Measurements from ENCODE around the gene HSD17B1.

GRCh38 chr17:42514867-42515266, 37.9 kb upstream of the HSD17B1 start:
- TF ChIP-seq CTCF (IDR thresholded peaks at IDR 0.05; ENCODE audit: low read depth, low read length, poor library complexity, severe bottlenecking) = no peak
- TF ChIP-seq EZH2phosphoT487 (IDR thresholded peaks at IDR 0.05; ENCODE audit: borderline replicate concordance, low read length) = no peak

Data from DOHH2 (cell line).